HG03565 (cell line): Measurements from ENCODE around the gene PPP1R14D.
"Not testable (repeated sequence)": the region's sequence is repeated elsewhere in the genome, so short reads cannot be mapped to it uniquely, and the experiment has no call there.

Source experiments
- ATAC-seq: cut with Tn5 transposase; IDR thresholded peaks from one replicate; pipeline ENCODE4 v1.9.1; 2021; ENCODE audit warnings: mild to moderate bottlenecking, moderate library complexity; ENCODE audit not compliant: unreplicated experiment

The PPP1R14D gene

GRCh38 chr15:40828447-40829036 is at the start of gene PPP1R14D:
PPP1R14D (minus strand) TSS chr15:40828708; CDS start chr15:40828641, 67 bp downstream.
- no peak for ATAC-seq

GRCh38 chr15:40877694-40878093 is 49.2 kb upstream of the PPP1R14D start:
- no peak for ATAC-seq

- ATAC-seq, result no peak
Observed at GRCh38 chr15:40875991-40876730, 47.7 kb upstream of the PPP1R14D start.

GRCh38 chr15:40873694-40874561 is 45.4 kb upstream of the PPP1R14D start, which contains the start of gene RHOV:
RHOV (minus strand) TSS chr15:40874234; CDS start chr15:40874139, 95 bp downstream.
- ATAC-seq, result peak; percentile 30

GRCh38 chr15:40872791-40873693 is 44.5 kb upstream of the PPP1R14D start:
- ATAC-seq, result no peak

- no peak for ATAC-seq
Observed at GRCh38 chr15:40871749-40872617, 43.5 kb upstream of the PPP1R14D start.

- ATAC-seq, result no peak
Observed at GRCh38 chr15:40870716-40871115, 42.2 kb upstream of the PPP1R14D start.

- ATAC-seq, result no peak
Observed at GRCh38 chr15:40869686-40870085, 41.2 kb upstream of the PPP1R14D start.

GRCh38 chr15:40867199-40867598 is 38.7 kb upstream of the PPP1R14D start:
- ATAC-seq, result no peak

- no peak for ATAC-seq
Observed at GRCh38 chr15:40863660-40864270, 35.3 kb upstream of the PPP1R14D start.

- ATAC-seq, result not testable (repeated sequence)
Observed at GRCh38 chr15:40861147-40861546, 32.6 kb upstream of the PPP1R14D start.

GRCh38 chr15:40859206-40859851 is 30.8 kb upstream of the PPP1R14D start:
- peak; percentile 50 for ATAC-seq

GRCh38 chr15:40858706-40859105 is 30.2 kb upstream of the PPP1R14D start:
- no peak for ATAC-seq

- ATAC-seq, result no peak
Observed at GRCh38 chr15:40857601-40858341, 29.3 kb upstream of the PPP1R14D start.

GRCh38 chr15:40856746-40857145 is 28.2 kb upstream of the PPP1R14D start:
- no peak for ATAC-seq

GRCh38 chr15:40855706-40856234 is 27.3 kb upstream of the PPP1R14D start:
- no peak for ATAC-seq

- ATAC-seq, result no peak
Observed at GRCh38 chr15:40854161-40854560, 25.7 kb upstream of the PPP1R14D start.
